ACC112 (cell line): Measurements from ENCODE around the gene CREB3L2.

ENCODE experiments used
- H2AFZ ChIP-seq: fragments of 200-600 bp; sonication (generic); one replicate; pipeline ENCODE4 v1.6.0; 2017; ENCODE audit warnings: antibody characterized with exemption, low read length; ENCODE audit not compliant: unreplicated experiment
- H3K27ac ChIP-seq: fragments of 200-600 bp; sonication (generic); 2 replicates; pipeline ENCODE4 v1.5.1; 2014; ENCODE audit warnings: low read depth, mild to moderate bottlenecking, antibody characterized with exemption, low read length, moderate library complexity
- H3K27me3 ChIP-seq: fragments of 200-600 bp; sonication (generic); 2 replicates; pipeline ENCODE4 v1.6.1; 2014; ENCODE audit warnings: mild to moderate bottlenecking, antibody characterized with exemption, low read length, moderate library complexity, mixed read lengths; ENCODE audit not compliant: insufficient read depth
- H3K36me3 ChIP-seq: fragments of 200-600 bp; sonication (generic); 2 replicates; pipeline ENCODE4 v1.6.1; 2016; ENCODE audit warnings: mild to moderate bottlenecking, antibody characterized with exemption, low read length, moderate library complexity, mixed read lengths; ENCODE audit not compliant: insufficient read depth
- H3K4me1 ChIP-seq: fragments of 200-600 bp; sonication (generic); one replicate; pipeline ENCODE4 v1.6.1; 2016; ENCODE audit warnings: low read length, mixed read lengths; ENCODE audit not compliant: insufficient read depth, unreplicated experiment, control insufficient read depth
- H3K4me3 ChIP-seq: fragments of 200-600 bp; sonication (generic); 2 replicates; pipeline ENCODE4 v1.5.1; 2014; ENCODE audit warnings: mild to moderate bottlenecking, low read depth, low read length
- H3K79me2 ChIP-seq: fragments of 200-600 bp; sonication (generic); one replicate; pipeline ENCODE4 v1.6.0; 2016; ENCODE audit warnings: low read length; ENCODE audit not compliant: control insufficient read depth, unreplicated experiment, insufficient read depth

Gene CREB3L2

GRCh38 chr7:137962491-137962874, 39.4 kb downstream of the CREB3L2 start:
- no peak overlapping the region for H3K27ac ChIP-seq
- peaks cover 88% of the 10 kb centered on the region for H3K79me2 ChIP-seq
- peaks cover 3% of the 10 kb centered on the region for H3K36me3 ChIP-seq
- peaks cover 50% of the 10 kb centered on the region for H3K4me1 ChIP-seq
- no peak overlapping the region for H3K4me3 ChIP-seq
- H3K27me3 ChIP-seq, result no peaks in the 10 kb centered on the region
- no peak overlapping the region for H2AFZ ChIP-seq

DNA sequence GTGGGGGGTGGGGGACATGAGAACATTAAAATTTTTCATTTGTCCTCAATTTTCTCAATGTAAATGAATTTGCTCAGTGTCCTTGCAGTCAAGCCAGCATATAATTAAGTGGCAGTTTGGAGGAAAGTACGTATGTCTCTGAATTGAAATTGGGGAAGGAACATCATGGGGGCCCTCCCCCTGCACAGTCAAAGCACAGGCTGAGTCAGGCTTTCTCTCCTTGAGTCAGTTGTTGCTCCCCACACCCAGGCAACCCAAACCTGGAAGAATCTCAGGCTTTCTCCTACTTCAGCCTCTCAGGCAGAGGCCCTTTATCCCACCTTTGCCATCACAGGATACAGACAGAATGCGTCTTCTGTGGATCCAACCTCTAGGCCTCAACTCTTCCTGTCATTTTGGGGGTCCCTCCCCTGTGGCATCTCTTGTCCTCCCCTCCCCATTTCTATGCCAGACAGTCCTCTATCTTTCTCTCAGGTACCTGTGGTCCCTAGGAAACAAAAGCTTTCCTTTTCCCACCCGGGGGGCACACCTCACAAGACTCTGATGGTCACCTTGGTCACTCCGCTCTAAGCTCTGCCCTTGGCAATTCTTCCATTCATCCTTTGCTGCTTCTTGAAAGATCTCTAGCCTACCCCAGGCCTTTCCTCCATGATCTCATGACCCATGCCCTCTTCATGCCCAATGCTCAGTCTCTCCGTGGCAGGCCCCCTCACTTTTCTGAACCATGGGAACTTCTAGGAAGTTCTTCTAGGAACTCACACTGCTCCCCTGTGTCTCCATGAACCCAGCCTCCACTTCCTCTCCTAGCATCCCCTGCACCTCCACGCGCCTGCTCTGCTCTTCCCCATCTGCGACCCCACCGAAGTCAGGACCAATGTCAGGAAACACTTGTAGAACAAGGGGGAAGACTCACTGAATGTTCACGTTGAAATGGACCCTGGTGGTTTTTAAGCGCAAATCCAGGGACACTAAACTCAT, 40.4 kb downstream of the CREB3L2 start:
- Histone ChIP-seq H3K27ac (peak overlapping the region; percentile 70), H2AFZ (no peak overlapping the region), H3K4me1 (peaks cover 50% of the 10 kb centered on the region), H3K79me2 (peaks cover 88% of the 10 kb centered on the region), H3K27me3 (no peaks in the 10 kb centered on the region), H3K36me3 (peaks cover 3% of the 10 kb centered on the region), H3K4me3 (no peak overlapping the region)

- Histone ChIP-seq H2AFZ (no peak overlapping the region), H3K4me1 (peaks cover 44% of the 10 kb centered on the region), H3K79me2 (peaks cover 87% of the 10 kb centered on the region)
Measured at GRCh38 chr7:137960020-137960419, 41.9 kb downstream of the CREB3L2 start.

GRCh38 chr7:137958470-137959431, 43.1 kb downstream of the CREB3L2 start:
- Histone ChIP-seq H3K4me3 (no peak overlapping the region), H3K79me2 (peaks cover 90% of the 10 kb centered on the region), H3K27me3 (no peaks in the 10 kb centered on the region), H3K4me1 (peaks cover 56% of the 10 kb centered on the region), H2AFZ (no peak overlapping the region), H3K27ac (peak overlapping the region; percentile 87), H3K36me3 (peaks cover 3% of the 10 kb centered on the region)

More at GRCh38 chr7:137960020-137960419, 41.9 kb downstream of the CREB3L2 start:
- Histone ChIP-seq H3K36me3 (peaks cover 3% of the 10 kb centered on the region), H3K4me3 (no peak overlapping the region), H3K27me3 (no peaks in the 10 kb centered on the region), H3K27ac (peak overlapping the region; percentile 87; the same call in 1 of the 2 replicates)

DNA sequence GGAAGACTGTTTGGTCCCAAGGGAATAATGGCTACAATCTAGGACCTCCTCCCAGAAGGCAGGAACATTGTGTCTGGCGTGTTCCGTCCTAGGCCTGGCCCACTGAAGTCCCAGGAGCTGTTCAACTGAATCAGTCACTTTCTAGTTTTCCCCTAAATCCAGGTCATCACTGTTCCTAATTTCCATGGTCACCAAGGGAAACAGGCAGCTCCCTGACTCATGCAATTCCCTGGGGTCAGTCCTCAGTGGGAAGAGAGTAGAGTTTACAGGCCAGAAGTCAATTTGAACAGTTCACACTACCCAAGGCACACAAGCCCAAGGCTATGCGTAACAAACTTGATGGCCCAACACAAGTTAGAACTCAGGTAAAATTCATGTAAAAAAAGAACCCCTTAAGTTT, 44.0 kb downstream of the CREB3L2 start:
- Histone ChIP-seq H3K27ac (peak overlapping the region; percentile 87), H3K79me2 (peaks cover 92% of the 10 kb centered on the region), H3K4me1 (peaks cover 64% of the 10 kb centered on the region)

DNA sequence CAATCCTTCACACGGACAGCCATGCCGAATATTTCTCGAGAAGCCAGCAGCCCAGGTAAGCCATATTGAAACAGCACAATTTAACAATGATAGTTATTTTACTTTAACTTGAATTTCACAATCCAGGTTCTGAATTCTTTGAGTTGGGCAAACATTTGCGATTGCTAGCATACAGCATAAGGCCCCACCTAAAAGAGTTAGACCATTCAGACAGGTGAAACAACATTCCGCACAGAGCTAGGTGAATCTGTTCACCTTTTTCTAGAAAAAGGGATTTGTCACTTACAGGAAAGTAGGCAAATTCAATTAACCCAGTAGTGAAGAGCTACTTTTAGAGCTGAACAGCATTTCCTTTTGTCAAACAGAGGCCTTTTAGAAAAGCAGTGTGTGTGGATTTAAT, 45.3 kb downstream of the CREB3L2 start:
- Histone ChIP-seq H3K27me3 (no peaks in the 10 kb centered on the region), H2AFZ (no peak overlapping the region), H3K4me3 (no peak overlapping the region), H3K27ac (peak overlapping the region; percentile 87; the same call in 1 of the 2 replicates), H3K36me3 (peaks cover 3% of the 10 kb centered on the region), H3K4me1 (peaks cover 61% of the 10 kb centered on the region), H3K79me2 (peaks cover 91% of the 10 kb centered on the region)

More for the DNA sequence above, 44.0 kb downstream of the CREB3L2 start:
- Histone ChIP-seq H3K36me3 (peaks cover 3% of the 10 kb centered on the region), H3K27me3 (no peaks in the 10 kb centered on the region), H2AFZ (no peak overlapping the region), H3K4me3 (no peak overlapping the region)

GRCh38 chr7:137956183-137956582, 45.7 kb downstream of the CREB3L2 start:
- H3K4me1 ChIP-seq, result peaks cover 57% of the 10 kb centered on the region
- no peak overlapping the region for H3K4me3 ChIP-seq
- H3K79me2 ChIP-seq, result peaks cover 91% of the 10 kb centered on the region
- peak overlapping the region; percentile 87; the same call in 1 of the 2 replicates for H3K27ac ChIP-seq
- H3K36me3 ChIP-seq, result peaks cover 3% of the 10 kb centered on the region
- no peak overlapping the region for H2AFZ ChIP-seq
- H3K27me3 ChIP-seq, result no peaks in the 10 kb centered on the region

- Histone ChIP-seq H3K79me2 (peaks cover 97% of the 10 kb centered on the region), H3K27me3 (no peaks in the 10 kb centered on the region), H3K36me3 (peaks cover 3% of the 10 kb centered on the region), H3K4me1 (peaks cover 55% of the 10 kb centered on the region), H3K4me3 (no peak overlapping the region), H2AFZ (no peak overlapping the region), H3K27ac (peak overlapping the region; percentile 67)
Measured at GRCh38 chr7:137954614-137955013, 47.3 kb downstream of the CREB3L2 start.

GRCh38 chr7:137953665-137954470, 48.0 kb downstream of the CREB3L2 start:
- H3K27ac ChIP-seq, result peak overlapping the region; percentile 67
- peaks cover 5% of the 10 kb centered on the region for H3K36me3 ChIP-seq
- H3K4me1 ChIP-seq, result peaks cover 49% of the 10 kb centered on the region
- H3K4me3 ChIP-seq, result no peak overlapping the region
- no peak overlapping the region for H2AFZ ChIP-seq
- peaks cover 97% of the 10 kb centered on the region for H3K79me2 ChIP-seq
- H3K27me3 ChIP-seq, result no peaks in the 10 kb centered on the region
